Measurements from ENCODE around the gene MAP10. TPM values are rescaled to one million over a fixed set of nuclear protein-coding genes. Genes with fewer than 3 reads are reported as not detected.

MAP10 gene
- total RNA-seq, 1 experiment from 2014 or later: 2.7 TPM

DNA sequence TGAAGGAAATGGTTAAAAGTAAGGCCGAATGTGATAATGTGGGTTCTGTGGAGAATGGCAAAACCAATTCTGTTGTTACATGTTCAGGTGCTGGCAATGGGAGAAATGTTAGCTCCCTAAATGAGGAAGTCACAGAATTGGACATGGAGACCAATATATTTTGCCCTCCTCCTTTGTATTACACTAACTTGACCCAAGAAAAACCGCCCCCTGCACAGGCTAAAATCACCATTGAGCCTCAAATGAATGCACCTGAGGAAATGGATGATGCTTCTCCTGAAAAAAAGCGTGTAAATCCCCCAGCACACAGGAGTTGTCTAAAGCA is 932 bp downstream of the MAP10 start:
- Mint-ChIP-seq H3K27me3 (ENCODE audit: low read depth) (peaks cover 25% of the 10 kb centered on the region), H3K27ac (no peak overlapping the region), H3K9me3 (peaks cover 11% of the 10 kb centered on the region; the same call in 1 of the 2 replicates), H3K36me3 (0 out of 2 replicates have a peak, but pooled peaks cover 3% of the 10 kb centered on the region), H3K4me3 (peak overlapping the region; percentile 83), H3K4me1 (peaks cover 20% of the 10 kb centered on the region)
- TF ChIP-seq PREB (CRISPR knock-in tag; IDR thresholded peaks at IDR 0.05; ENCODE audit: borderline replicate concordance) (no peak), GTF2I (CRISPR knock-in tag; conservative IDR thresholded peaks at IDR 0.05) (no peak), E2F1 (CRISPR knock-in tag; IDR thresholded peaks at IDR 0.05) (no peak), HMGA2 (CRISPR knock-in tag; IDR thresholded peaks at IDR 0.05) (no peak), NFE2L1 (CRISPR knock-in tag; IDR thresholded peaks at IDR 0.05) (no peak), MXD4 (CRISPR knock-in tag; IDR thresholded peaks at IDR 0.05; ENCODE audit: borderline replicate concordance) (no peak)
- TF ChIP-seq, protein P1, sequence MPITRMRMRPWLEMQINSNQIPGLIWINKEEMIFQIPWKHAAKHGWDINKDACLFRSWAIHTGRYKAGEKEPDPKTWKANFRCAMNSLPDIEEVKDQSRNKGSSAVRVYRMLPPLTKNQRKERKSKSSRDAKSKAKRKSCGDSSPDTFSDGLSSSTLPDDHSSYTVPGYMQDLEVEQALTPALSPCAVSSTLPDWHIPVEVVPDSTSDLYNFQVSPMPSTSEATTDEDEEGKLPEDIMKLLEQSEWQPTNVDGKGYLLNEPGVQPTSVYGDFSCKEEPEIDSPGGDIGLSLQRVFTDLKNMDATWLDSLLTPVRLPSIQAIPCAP (CRISPR knock-in tag; IDR thresholded peaks at IDR 0.05): no peak
- CTCF ChIA-PET: interaction anchor here (1.3 kb wide), 1 partner anchor 179 kb away, joined by 3 read pairs; no protein-coding TSS in a partner anchor
- DNase-seq (ENCODE audit: low spot score): no peak
- no peak for ATAC-seq
- POLR2A ChIA-PET: no interaction called here

DNA sequence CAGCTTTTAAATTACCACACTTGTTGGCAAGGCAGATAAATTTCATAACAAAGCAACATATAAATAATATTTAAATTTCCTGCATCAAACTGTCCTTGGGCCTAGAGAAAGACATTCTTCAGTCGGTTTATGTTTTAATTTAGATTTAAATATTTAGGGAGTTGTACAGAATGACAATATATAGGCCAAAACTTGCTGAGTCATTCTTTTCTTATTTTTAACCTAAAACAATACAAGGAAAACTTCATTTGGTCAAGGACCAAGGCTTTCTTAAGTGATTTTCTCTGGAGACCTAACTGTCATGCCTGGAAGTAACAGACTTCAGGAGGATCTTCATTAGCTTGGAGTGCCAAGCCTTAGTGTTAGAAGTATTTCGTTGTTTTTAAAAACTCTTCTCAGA is 5.6 kb downstream of the MAP10 start:
- ChIA-PET CTCF (no interaction called here), POLR2A (no interaction called here)
- Mint-ChIP-seq H3K27ac (no peak overlapping the region), H3K27me3 (ENCODE audit: low read depth) (peaks cover 10% of the 10 kb centered on the region), H3K4me1 (peaks cover 15% of the 10 kb centered on the region), H3K36me3 (0 out of 2 replicates have a peak, but pooled peaks cover 3% of the 10 kb centered on the region), H3K9me3 (peaks cover 7% of the 10 kb centered on the region; the same call in 1 of the 2 replicates), H3K4me3 (no peak overlapping the region)
- TF ChIP-seq, protein P2, sequence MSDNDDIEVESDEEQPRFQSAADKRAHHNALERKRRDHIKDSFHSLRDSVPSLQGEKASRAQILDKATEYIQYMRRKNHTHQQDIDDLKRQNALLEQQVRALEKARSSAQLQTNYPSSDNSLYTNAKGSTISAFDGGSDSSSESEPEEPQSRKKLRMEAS (CRISPR knock-in tag; IDR thresholded peaks at IDR 0.05): no peak
- TF ChIP-seq JAZF1 (CRISPR knock-in tag; IDR thresholded peaks at IDR 0.05): no peak
- TF ChIP-seq, protein P3, sequence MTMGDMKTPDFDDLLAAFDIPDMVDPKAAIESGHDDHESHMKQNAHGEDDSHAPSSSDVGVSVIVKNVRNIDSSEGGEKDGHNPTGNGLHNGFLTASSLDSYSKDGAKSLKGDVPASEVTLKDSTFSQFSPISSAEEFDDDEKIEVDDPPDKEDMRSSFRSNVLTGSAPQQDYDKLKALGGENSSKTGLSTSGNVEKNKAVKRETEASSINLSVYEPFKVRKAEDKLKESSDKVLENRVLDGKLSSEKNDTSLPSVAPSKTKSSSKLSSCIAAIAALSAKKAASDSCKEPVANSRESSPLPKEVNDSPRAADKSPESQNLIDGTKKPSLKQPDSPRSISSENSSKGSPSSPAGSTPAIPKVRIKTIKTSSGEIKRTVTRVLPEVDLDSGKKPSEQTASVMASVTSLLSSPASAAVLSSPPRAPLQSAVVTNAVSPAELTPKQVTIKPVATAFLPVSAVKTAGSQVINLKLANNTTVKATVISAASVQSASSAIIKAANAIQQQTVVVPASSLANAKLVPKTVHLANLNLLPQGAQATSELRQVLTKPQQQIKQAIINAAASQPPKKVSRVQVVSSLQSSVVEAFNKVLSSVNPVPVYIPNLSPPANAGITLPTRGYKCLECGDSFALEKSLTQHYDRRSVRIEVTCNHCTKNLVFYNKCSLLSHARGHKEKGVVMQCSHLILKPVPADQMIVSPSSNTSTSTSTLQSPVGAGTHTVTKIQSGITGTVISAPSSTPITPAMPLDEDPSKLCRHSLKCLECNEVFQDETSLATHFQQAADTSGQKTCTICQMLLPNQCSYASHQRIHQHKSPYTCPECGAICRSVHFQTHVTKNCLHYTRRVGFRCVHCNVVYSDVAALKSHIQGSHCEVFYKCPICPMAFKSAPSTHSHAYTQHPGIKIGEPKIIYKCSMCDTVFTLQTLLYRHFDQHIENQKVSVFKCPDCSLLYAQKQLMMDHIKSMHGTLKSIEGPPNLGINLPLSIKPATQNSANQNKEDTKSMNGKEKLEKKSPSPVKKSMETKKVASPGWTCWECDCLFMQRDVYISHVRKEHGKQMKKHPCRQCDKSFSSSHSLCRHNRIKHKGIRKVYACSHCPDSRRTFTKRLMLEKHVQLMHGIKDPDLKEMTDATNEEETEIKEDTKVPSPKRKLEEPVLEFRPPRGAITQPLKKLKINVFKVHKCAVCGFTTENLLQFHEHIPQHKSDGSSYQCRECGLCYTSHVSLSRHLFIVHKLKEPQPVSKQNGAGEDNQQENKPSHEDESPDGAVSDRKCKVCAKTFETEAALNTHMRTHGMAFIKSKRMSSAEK (CRISPR knock-in tag; IDR thresholded peaks at IDR 0.05; ENCODE audit: borderline replicate concordance): no peak
- no peak for TF ChIP-seq NR1H2 (CRISPR knock-in tag; IDR thresholded peaks at IDR 0.05)
- TF ChIP-seq NFE2L1 (CRISPR knock-in tag; IDR thresholded peaks at IDR 0.05): no peak
- TF ChIP-seq ZNF416 (CRISPR knock-in tag; IDR thresholded peaks at IDR 0.05): no peak
- no peak for TF ChIP-seq ETV6 (CRISPR knock-in tag; IDR thresholded peaks at IDR 0.05)
- no peak for TF ChIP-seq CDX4 (CRISPR knock-in tag; IDR thresholded peaks at IDR 0.05; ENCODE audit: borderline replicate concordance)
- ATAC-seq: no peak
- no peak for DNase-seq (ENCODE audit: low spot score)

DNA sequence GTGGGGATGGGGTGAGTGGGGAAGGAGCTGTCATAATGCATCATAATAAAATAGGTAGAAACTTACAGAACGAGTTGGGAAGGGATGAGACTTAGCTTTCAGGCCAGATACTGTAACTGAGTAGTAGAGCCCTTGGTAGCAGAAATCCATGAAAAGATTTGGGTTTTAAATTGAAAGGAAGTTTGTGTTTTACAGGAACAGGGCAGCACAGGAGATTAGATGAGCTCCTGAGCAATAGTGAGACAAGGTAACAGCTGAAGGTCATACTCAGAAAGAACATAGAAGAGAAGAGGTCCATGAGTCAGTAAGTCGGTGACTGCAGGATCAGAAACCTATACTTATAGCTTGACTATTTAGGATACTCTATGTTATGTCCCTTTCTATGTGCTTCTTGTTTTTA is 7.3 kb downstream of the MAP10 start:
- CTCF ChIA-PET: no interaction called here
- POLR2A ChIA-PET: interaction anchor here (0.6 kb wide), 1 partner anchor 843 kb away, joined by 3 read pairs; no protein-coding TSS in a partner anchor
- Mint-ChIP-seq H3K4me1 (peaks cover 6% of the 10 kb centered on the region), H3K27ac (no peak overlapping the region), H3K27me3 (ENCODE audit: low read depth) (0 out of 2 replicates have a peak, but pooled peaks cover 2% of the 10 kb centered on the region), H3K4me3 (no peak overlapping the region), H3K9me3 (no peaks in the 10 kb centered on the region), H3K36me3 (0 out of 2 replicates have a peak, but pooled peaks cover 3% of the 10 kb centered on the region)
- no peak for ATAC-seq
- no peak for DNase-seq (ENCODE audit: low spot score)
- TF ChIP-seq, protein P4, sequence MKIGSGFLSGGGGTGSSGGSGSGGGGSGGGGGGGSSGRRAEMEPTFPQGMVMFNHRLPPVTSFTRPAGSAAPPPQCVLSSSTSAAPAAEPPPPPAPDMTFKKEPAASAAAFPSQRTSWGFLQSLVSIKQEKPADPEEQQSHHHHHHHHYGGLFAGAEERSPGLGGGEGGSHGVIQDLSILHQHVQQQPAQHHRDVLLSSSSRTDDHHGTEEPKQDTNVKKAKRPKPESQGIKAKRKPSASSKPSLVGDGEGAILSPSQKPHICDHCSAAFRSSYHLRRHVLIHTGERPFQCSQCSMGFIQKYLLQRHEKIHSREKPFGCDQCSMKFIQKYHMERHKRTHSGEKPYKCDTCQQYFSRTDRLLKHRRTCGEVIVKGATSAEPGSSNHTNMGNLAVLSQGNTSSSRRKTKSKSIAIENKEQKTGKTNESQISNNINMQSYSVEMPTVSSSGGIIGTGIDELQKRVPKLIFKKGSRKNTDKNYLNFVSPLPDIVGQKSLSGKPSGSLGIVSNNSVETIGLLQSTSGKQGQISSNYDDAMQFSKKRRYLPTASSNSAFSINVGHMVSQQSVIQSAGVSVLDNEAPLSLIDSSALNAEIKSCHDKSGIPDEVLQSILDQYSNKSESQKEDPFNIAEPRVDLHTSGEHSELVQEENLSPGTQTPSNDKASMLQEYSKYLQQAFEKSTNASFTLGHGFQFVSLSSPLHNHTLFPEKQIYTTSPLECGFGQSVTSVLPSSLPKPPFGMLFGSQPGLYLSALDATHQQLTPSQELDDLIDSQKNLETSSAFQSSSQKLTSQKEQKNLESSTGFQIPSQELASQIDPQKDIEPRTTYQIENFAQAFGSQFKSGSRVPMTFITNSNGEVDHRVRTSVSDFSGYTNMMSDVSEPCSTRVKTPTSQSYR (CRISPR knock-in tag; IDR thresholded peaks at IDR 0.05): no peak
- TF ChIP-seq FOXP4 (CRISPR knock-in tag; IDR thresholded peaks at IDR 0.05) (no peak), IRF2 (CRISPR knock-in tag; IDR thresholded peaks at IDR 0.05; ENCODE audit: borderline replicate concordance, low read depth) (no peak), GABPB1 (CRISPR knock-in tag; IDR thresholded peaks at IDR 0.05) (no peak), TEAD1 (CRISPR knock-in tag; IDR thresholded peaks at IDR 0.05) (no peak), OVOL2 (CRISPR knock-in tag; IDR thresholded peaks at IDR 0.05; ENCODE audit: borderline replicate concordance) (no peak)

All from WTC11 (cell line).